T-helper 22 cell (primary cell): ENCODE results near the gene PTH1R.
"Not testable (repeated sequence)": the region's sequence is repeated elsewhere in the genome, so short reads cannot be mapped to it uniquely, and the experiment has no call there.

Experiments
- DNase-seq: peaks from one replicate; pipeline ENCODE4 v3.0.0-alpha.2; 2020; ENCODE audit warnings: low read depth

PTH1R gene

DNA sequence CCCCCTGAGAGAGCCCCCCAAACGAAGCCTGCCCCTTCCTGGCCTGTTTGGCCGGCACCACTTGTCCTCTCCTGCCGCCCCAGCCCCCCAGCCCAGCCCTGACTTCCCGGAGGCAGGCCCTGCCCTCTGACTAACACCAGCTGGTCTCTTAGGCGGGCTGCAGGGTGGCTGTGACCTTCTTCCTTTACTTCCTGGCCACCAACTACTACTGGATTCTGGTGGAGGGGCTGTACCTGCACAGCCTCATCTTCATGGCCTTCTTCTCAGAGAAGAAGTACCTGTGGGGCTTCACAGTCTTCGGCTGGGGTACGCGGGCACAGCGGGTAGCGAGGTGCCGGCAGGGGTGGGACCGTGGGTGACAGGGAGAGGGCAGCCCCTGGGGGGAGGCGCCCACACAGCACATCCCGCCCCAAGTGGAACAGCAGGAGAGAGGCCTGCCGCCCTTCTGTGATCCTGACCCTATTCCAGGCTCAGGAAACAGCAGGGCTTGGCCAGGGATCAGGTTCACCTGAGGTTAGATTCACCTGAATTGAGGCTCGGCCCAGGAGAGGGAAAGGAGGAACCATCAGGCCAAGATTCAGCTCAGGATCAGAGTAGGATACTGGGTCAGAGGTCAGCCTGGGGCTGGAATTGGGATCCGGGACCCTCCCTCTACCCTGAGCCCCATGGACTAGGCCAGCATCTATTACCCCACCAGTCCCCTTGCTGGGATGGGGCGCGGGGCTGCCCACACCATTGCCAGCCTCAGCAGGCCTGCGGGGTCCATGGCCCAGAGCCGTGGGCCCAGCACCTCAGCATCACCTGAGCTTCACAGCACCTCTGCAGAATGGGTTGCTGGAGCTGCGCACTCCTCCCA lies 21.9 kb downstream of the PTH1R start:
- DNase-seq = no peak

DNA sequence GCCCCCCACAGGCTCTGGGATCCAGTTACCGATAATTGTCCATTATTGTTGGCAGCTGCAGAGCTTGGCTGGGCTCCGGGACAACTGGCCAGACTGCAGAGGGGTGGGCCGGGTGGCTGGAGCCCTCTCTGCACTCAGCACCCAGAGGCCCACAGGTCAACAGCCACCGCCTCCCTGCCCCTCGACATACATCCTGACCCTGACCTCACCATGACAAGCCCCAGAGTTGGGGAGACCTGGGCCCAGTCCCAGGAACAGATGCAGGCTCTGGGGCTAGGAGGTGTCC lies 22.4 kb downstream of the PTH1R start:
- DNase-seq = no peak

DNA sequence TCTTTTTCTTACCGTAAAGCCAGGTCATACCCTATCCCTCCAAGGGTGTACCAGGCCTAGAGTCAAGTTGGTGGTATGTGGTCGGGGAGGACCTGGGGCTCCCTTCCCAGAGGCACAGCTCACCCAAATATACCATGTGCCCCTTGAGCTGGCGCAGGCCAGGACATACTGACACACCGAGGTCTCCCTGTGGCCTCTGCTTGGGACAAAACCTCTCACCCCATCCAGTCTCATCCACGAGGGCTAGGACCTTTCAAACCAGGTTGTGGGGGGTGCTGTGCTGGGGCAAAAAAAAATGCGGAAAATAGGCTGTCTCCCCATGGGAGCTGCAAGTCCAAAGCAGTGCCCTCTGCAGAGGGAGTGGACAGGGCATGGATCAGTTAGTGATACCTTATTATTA lies 22.8 kb downstream of the PTH1R start:
- no peak for DNase-seq

DNA sequence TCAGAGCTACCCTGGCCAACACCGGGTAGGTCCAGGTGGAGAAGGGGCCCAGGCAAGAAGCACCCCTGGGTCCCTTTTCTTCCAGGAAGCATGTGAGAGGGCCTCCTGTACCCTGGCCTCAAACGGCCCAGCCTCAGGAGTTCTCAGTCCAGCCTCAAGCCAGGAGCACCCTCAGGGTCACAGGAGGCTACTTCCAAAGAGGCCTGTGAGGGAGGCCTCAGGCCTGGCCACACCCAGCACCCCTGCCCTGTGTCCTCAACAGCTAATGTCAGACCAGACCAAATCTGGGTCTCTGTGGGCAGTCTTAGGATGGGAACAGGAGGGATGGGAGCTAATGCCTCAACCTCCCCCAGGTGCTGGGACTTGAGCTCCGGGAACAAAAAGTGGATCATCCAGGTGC lies 23.5 kb downstream of the PTH1R start:
- DNase-seq = no peak

DNA sequence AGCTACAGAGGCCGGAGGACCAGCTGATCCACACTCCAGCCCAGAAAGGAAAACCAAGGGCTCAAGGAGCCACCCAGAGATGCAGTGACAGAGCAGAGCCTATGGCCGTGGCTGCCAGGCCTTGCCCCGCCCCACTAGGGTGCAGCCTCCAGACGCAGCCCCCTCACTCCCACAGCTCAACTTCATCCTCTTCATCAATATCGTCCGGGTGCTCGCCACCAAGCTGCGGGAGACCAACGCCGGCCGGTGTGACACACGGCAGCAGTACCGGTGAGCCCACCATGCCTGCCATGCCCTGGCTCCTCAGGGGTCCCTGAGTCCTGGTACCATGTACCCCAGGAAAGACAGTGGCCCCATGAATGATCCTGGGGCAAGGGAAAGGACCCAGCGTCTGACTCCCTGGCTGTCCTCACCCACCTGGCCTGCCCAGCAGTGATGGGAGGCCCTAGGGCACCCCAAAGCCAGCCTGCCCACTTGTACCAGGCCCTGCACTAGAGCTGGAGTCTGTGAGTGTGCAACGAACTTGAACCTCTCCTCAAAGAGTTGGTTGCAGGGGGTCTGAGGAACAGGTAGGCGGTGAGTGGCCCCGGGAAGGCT lies 24.2 kb downstream of the PTH1R start:
- DNase-seq = no peak

DNA sequence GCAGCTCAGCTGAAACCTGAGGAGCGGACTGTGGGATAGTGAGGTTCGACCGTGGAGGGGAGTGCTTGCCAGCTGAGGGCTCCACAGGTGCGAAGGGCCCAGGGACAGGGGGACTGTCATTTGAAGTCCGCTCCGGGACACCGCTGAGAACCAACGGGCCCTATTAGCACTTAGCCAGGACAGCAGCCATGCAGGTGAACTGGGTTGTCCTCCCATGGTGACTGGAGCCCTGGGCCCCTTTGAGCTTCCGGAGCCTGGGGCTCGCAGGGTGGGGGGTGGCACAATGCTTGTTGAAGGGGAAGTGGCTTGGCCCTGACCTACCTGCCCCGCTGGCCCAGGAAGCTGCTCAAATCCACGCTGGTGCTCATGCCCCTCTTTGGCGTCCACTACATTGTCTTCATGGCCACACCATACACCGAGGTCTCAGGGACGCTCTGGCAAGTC lies 24.7 kb downstream of the PTH1R start:
- DNase-seq = no peak

DNA sequence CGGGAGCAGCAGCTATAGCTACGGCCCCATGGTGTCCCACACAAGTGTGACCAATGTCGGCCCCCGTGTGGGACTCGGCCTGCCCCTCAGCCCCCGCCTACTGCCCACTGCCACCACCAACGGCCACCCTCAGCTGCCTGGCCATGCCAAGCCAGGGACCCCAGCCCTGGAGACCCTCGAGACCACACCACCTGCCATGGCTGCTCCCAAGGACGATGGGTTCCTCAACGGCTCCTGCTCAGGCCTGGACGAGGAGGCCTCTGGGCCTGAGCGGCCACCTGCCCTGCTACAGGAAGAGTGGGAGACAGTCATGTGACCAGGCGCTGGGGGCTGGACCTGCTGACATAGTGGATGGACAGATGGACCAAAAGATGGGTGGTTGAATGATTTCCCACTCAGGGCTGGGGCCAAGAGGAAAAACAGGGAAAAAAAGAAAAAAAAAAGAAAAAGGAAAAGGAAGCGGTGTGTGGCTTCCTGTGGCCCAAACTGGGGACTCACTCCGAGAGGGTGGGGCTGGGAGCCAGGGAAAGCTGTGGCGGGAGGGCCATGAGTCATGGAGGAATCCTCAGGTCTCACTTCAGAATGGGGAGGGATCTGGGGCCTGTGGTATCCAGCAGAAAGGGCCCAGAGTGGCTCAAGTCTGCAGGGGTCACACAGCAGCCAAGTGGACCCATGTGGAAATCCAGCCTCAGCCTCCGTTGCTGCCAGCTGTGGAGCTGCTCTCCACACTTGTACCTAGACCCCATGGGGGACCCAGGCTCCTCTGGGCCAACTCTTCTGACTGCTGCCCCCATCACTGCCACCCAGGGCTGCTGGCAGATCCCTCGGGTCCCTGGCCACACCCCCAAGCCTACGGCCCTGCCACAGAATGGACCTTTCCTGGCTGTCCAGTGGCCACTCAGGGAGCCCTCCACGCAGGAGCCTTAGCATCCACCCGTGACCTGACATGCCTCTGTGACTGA lies 26.1 kb downstream of the PTH1R start:
- DNase-seq = no peak

DNA sequence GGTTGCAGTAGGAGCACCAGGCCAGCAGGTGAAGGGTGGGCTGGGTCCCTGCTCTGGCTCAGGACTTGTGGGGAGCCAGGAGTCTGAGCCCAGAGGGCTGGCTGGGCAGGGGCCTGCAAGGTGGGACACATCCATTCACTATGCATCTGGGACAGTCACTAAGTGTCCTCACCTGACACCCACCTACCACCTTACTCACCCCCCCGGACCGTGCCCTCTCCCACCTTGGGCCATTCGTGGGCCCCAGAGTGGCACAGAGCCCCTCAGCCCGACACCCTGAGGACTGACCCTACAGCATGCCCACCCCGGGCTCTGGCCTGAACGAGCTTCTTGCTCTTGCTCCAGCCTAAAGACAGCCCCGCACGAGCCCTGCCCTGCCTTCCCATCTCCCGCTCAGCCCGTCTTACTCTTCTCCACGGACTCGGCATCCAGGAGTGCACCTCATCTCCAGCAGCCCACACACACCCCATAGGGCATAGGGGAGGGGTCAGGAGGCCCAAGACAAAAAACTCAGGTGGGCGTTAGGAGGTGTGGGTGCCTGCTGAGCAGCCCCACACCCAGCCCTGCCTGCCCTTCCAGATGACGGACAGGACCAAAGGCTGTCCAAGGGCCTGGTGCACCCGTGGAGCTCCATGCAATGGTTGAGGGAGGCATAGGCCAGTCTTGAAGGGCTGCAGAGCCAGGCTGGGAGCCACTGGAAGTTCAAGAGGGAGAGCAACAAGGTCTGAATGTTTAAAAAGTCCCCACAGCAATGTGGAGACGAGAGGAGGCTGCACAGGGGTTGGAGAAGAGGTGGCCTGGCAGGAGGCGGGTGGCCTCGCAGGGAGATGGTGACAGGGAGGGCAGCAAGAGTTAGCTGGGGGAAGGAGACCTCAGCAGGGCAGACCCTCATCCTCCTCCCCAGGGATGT lies 27.0 kb downstream of the PTH1R start:
- no peak for DNase-seq

DNA sequence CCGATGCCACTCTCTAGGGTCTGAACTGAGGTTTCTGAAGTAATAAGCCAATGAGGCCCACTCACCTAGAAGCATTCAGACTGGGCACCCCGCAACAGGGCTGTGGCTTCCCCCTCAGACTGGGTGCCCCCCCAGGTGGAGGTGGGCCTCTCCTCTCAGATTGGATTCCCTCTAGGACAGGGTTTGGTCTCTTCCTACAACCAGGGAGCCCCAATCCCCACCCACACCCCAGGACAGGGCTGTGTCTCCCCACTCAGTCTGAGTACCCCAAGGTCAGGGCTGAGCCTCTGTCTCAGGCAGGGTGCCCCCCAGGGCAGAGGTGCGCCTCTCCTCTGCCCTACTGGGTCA lies 27.7 kb downstream of the PTH1R start:
- DNase-seq = no peak

DNA sequence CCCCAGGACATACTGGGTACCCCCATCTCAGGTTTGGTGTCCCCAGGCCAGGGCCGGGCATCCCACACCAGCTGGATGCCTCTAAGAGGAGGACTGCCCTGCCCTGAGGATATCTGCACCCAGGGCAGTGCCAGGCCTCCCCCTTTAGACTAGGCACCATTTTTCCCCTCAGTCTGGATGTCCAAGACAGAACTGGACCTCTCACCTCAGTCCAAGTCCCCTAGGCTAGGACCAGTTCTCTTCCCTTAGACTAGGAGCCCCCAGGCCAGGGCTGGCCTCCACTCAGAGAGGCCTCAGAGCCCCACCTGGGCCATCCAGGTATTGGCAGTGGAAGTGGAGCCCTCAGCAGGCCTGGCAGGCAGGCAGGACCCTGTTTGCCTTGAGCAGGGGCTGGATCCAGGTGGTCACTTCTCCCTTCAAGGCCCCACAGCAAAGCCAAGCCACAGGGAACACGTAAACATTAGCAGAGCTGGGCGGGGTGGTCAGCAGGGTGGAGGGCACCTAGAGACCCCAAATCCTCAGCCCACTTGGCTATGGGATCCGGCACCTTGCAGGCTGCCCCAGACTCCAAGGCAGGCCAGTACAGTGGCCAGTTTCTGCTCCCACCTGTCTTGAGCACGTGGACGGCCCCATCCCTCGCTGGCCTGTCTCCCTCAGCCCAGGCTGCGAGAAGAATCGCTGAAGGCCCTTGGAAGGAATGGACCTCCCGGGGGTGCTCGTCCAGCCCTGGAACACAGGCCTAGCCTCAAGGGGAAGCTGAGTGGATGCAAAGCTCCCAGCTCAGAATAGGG lies 28.3 kb downstream of the PTH1R start:
- no peak for DNase-seq

DNA sequence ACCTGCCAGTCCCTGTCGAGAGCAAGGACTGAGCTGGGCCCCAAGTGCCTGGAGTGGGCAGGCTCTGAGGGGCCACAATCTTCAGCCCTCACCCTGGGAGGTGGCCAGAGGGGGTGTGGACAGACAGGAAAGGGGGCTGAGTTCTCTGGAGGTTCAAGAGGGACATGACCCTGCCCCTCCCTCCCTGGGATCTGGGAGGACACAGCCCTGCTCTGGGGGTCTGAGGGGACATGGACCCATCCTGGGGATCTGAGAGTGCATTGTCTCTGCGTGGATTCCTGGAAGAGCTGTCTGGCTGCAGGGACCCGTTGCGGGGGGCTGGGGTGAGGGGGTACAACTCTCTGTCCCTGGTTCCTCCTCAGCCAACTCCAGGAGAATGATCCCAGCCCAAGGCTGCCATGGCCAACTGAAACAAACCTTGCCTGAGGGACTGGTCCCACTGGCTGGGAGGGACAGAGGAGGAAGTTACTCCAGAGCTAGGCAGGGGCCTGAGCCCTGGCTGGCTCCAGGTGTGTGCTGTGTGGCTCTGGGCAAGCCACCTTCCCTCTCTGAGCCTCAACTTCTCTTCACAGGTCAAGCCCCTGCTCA lies 29.0 kb downstream of the PTH1R start:
- DNase-seq = no peak

DNA sequence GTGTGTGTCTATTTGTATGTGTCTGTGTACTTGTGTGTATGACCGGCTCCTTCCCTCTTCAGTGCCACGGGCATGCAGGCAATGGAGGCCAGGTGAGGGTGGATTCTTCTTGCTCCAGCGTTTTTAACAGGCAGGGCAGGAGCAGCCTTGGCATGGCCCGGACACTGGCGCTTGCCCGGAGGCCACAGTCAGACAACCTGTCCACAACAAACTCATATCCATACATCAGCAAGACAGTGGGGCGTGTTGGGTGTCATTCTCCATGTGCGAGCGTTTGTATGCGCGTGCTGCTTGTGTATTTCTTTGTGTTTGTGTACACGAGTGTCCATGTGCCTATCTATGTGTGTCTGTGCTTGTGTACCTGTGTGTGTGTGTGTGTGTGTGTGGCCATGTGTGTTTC lies 29.8 kb downstream of the PTH1R start:
- no peak for DNase-seq

DNA sequence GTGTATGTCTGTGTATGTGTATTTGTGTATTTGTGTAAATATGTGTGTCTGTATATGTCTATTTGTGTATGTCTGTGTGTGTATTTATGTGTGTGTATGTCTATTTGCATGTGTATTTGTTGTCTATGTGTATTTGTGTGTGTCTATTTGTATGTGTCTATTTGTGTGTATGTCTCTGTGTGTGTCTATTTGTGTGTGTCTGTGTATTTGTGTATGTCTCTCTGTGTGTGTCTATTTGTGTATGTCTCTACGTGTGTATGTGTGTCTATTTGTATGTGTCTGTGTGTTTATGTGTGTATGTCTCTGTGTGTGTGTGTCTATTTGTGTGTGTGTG lies 30.4 kb downstream of the PTH1R start:
- DNase-seq = no peak

DNA sequence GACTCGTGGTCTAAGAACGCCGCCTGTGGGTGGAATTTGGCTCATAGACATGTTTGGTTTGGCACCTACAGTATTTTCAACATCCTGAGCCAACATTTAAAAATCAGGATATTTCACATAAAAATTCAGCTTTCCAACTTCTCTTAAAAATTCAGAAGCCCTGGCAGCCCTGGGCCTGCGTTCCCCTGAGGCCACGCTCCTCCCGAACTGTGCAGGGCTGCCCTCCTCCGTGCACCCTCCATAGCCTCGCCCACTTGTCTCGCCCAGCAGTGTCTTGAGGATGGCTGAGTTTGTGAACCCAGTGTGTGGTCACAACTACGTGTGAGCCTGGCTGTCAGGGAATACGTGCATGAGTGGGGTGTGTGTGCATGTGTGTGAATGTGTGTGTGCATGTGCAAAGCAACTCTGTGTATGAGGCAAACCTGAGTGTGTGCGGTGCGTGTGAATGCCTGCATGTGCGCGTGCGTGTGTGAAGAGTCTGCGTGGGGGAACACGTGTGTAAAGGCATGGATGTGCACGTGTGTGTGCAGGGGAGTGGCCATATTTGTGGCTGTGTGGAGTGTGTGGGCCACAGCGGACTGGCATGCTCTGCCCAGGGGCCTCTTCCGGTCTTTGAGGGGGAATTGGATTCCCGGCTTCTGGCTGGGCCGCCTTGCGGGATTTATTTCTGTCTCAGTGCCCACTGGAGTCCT lies 30.9 kb downstream of the PTH1R start:
- DNase-seq = no peak

DNA sequence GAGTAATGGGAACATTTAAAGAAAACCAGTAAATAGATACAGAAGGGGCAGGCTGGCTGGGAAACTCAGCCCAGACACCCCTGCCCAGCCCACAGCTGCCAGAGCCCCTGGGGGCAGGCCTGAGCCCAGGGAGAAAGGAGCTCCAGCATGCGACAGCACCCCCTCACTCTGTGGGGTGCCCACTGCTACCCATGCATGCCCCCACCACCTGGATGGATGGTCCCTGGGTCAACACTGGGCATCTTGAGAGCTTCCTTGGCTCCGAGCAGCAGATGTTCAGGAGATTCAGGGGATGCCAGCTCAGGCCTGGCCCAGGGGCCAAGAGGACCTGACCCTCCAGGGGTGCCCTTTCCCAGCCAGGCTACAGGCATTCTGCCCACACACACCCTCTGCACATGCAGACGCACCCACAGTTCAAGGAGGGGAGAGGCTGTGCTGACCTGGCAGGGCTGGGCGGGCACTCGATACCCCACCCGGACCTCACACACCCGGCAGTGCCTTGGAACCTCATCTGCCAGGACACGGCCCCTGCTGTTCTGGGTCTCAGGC lies 31.5 kb downstream of the PTH1R start:
- DNase-seq = no peak

DNA sequence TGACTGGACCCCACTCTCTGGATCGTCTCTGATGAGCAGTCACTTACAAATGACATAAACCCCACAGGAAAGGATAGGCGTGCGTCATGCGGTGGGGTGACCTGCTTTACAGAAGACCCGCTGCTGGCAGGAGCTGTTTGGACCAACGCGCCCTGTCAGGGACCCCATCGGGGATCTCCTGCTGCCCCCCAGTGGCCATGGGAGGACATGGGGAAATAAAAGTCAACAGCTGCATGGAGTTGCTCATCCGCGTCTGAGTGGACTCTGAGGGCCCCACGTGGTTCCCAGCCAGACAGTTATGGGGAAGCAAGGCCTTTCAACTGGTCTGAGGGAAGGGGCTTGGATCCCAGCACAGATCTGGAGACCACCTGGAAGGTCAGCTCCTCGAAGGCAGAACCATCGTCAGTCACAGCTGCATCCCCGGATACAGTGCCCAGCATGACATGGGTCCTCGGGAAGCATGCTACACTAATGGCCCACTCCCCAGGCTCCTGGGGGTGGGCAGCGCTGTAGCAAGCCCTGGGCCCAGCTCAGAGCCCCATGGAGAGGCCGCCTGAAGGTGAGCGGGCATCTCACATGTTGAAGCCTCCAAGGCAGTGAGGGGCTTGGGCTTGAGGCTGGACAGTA lies 32.1 kb downstream of the PTH1R start:
- DNase-seq = peak; percentile 51

DNA sequence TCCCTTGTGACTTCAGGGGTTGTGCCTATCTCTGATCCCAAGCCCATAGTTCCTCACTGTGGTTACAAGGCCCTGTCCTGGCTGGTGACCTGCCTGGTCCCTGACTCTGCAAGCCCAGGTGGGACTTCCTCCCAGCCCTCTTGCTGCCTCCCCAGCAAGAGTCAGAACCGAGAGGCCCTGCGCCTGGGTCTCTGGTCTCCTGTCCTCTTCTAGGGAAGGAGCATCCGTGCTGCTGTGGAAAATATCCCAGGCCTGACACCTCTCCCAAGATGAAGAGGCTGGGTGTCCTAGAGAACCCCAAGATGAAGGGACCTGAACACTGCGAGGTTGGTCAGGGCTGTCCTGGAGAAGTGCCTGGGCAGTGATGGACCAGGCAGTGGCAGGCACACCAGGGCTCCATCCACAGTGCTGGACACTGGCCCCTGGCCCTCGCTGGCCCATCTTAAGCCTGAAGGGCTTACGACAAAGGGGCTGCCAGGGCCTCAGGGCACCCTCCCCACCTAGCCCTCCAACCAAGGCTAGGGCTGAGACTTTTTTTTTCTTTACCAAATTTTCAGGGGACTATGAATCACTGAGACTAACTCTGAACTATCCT lies 32.7 kb downstream of the PTH1R start:
- no peak for DNase-seq

DNA sequence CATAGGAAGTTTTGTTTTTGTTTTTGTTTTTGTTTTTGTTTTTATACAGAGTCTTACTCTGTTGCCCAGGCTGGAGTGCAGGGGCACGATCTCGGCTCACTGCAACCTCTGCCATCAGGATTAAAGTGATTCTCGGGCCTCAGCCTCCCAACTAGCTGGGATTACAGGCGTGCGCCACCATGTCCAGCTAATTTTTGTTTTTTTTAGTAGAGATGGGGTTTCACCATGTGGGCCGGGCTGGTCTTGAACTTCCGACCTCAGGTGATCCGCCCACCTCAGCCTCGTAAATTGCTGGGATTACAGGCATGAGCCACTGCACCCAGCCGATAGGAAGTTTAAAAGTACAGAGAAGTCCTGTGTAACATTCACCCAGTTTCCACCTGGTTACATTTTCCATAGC lies 33.4 kb downstream of the PTH1R start:
- DNase-seq = not testable (repeated sequence)

DNA sequence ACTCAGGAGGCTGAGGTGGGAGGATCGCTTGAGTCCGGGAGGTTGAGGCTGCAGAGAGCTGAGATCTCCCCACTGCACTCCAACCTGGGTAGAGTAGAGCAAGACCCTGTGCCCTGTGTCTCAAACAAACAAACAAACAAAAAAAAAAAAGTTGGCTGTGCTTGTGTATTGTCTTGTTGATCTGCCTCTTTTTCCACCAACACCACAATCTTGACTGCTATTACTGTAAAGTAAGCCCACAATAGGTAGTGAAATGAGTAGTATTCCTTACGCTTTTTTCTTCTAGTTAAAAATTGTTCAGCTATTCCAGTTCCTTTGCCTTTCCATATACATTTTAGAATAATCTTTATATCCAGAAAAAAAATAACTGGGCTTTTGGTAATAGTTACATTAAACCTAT lies 35.5 kb downstream of the PTH1R start:
- no peak for DNase-seq
